Activated naive CD4-positive, alpha-beta T cell treated with anti-CD3 and anti-CD28 coated beads for 36 hours (primary cell): ENCODE measurements around the gene NOS1. TPM values are rescaled to one million over a fixed set of nuclear protein-coding genes. Genes with fewer than 3 reads are reported as not detected.
"Not testable (repeated sequence)": the region's sequence is repeated elsewhere in the genome, so short reads cannot be mapped to it uniquely, and the experiment has no call there.

Source experiments
- CTCF ChIA-PET: fragments of 350-600 bp; sonication (Branson Sonifier 250); formaldehyde crosslinking; loops from one replicate; lab custom pipeline; 2021; ENCODE audit warnings: antibody characterized with exemption; lab: Charles Lee
- DNase-seq: peaks from one replicate; pipeline ENCODE4 v3.0.0-alpha.2; 2020
- H3K27ac Mint-ChIP-seq: one replicate; pipeline ENCODE4 v1.8.0; 2021; ENCODE audit warnings: mild to moderate bottlenecking, mixed read lengths
- H3K27me3 Mint-ChIP-seq: one replicate; pipeline ENCODE4 v1.8.0; 2021; ENCODE audit warnings: low read depth, mixed read lengths
- H3K36me3 Mint-ChIP-seq: one replicate; pipeline ENCODE4 v1.8.0; 2021; ENCODE audit warnings: low read depth, mixed read lengths
- H3K4me1 Mint-ChIP-seq: one replicate; pipeline ENCODE4 v1.8.0; 2021; ENCODE audit warnings: low read depth, mixed read lengths
- H3K4me3 Mint-ChIP-seq: one replicate; pipeline ENCODE4 v1.8.0; 2021; ENCODE audit warnings: mild to moderate bottlenecking, moderate library complexity, mixed read lengths
- H3K9me3 Mint-ChIP-seq: one replicate; pipeline ENCODE4 v1.8.0; 2021; ENCODE audit warnings: mixed read lengths
- intact Hi-C: fragments of 100-400 bp; cut with micrococcal nuclease; formaldehyde crosslinking; loops from one replicate; pipeline ENCODE4 v1.15.1; 2023
- total RNA-seq, 2 experiments: library from RNA; stranded (reverse); gene quantifications; one replicate each; pipeline ENCODE4 v1.2.3, GENCODE V29; 2021

NOS1 gene
- total RNA-seq, 2 experiments from 2014 or later, result 0.02 TPM; not detected in 1

DNA sequence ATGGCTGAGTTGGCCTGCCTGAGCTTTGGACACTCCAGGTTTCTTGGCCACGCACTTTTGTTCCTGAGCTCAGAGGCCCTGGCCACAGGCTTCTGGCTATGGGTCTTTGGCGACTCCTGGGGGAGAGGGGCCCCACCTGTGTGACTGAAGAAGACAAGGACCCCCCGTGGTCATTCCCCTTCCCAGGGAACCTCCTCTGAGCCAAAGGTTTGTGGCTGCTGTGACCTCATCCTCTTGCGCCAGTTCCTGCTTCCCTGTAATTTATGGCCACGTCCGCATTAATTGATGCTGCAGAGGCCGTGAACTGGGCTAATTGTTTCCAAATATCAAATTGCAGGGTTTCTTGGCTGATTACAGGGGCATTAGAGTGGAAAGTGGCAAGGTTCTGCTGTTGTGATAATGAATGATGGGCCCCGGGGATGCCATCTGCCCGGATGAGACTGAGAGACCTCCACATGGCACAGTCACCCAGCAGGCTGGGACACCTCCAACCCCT lies 27.6 kb upstream of the NOS1 start:
- Mint-ChIP-seq H3K4me3 (no peak overlapping the region), H3K4me1 (no peaks in the 10 kb centered on the region), H3K9me3 (no peaks in the 10 kb centered on the region), H3K36me3 (no peaks in the 10 kb centered on the region), H3K27me3 (peaks cover 4% of the 10 kb centered on the region), H3K27ac (no peak overlapping the region)
- CTCF ChIA-PET, result no interaction called here
- no peak for DNase-seq
- intact Hi-C loops, result no loop called here

DNA sequence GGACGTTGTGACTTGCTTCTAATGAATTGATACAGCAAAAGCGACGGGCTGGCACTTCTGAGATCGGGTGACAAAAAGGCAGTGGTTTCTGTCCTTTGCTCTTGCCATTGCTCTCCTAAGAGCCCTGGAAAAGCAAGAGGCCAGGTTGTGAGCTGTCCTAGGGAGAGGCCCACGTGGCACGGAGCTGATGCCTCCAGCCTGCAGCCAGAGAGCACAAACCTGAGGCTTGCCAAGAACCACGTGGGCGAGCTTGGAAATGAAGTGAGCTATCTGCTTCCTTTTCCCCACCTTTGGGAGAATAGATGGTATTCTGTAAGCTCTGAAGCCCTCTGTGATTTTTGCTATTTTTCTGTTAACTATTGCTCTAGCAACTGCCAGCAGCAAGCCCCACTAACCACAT lies 26.4 kb upstream of the NOS1 start:
- no peaks in the 10 kb centered on the region for H3K4me1 Mint-ChIP-seq

DNA sequence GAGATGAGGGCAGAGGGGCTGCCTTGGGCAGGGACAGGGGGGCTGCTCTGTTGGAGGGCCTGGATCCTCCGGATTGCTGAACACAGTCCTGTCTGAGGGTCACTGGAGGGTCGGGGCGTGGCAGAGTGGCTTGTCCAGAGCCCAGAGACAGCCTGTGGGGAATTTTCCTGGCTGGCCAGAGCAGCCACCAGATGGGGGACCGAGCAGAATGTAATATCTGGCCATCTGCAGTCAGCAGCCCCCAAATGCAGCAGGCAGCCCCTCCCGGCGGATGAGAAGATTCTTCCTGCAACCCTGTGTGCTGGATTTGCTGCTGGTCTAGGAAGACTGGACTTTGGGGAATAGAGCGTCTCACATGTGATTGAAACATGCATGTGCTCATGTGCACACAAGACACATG lies 23.3 kb upstream of the NOS1 start:
- DNase-seq, result no peak

More for the DNA sequence above, 26.4 kb upstream of the NOS1 start:
- no peak overlapping the region for H3K4me3 Mint-ChIP-seq
- DNase-seq, result no peak
- CTCF ChIA-PET, result interaction anchor here (0.6 kb wide), 1 partner anchor 184 kb away, joined by 4 read pairs; no protein-coding TSS in a partner anchor
- intact Hi-C loops, result no loop called here
- H3K27me3 Mint-ChIP-seq, result peaks cover 7% of the 10 kb centered on the region
- H3K36me3 Mint-ChIP-seq, result no peaks in the 10 kb centered on the region
- H3K27ac Mint-ChIP-seq, result no peak overlapping the region
- H3K9me3 Mint-ChIP-seq, result no peaks in the 10 kb centered on the region

DNA sequence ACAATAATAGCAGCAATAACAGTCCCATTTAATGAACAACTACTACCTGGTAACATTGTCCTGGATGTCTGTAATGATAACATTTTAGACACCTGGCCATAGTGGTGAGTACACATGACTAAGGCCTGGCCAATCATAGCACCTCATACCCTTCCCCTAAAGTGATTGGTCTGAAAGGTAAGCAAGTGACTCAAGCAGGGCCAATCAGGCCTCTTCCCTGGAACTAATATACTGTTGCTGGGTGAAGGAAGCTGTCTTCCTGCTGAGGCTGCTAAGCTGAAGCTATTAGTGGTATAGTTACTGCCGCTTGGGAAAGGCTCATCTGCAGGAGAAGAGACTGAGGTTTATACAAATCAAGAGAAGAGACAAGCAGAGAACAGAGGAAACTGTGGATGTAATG lies 18.7 kb upstream of the NOS1 start:
- no peaks in the 10 kb centered on the region for H3K9me3 Mint-ChIP-seq
- H3K4me1 Mint-ChIP-seq, result no peaks in the 10 kb centered on the region
- H3K4me3 Mint-ChIP-seq, result no peak overlapping the region
- no peak for DNase-seq
- intact Hi-C loops, result no loop called here
- H3K36me3 Mint-ChIP-seq, result no peaks in the 10 kb centered on the region
- CTCF ChIA-PET, result no interaction called here
- H3K27me3 Mint-ChIP-seq, result peaks cover 2% of the 10 kb centered on the region
- H3K27ac Mint-ChIP-seq, result no peak overlapping the region

More for the DNA sequence above, 23.3 kb upstream of the NOS1 start:
- Mint-ChIP-seq H3K36me3 (no peaks in the 10 kb centered on the region), H3K9me3 (no peaks in the 10 kb centered on the region), H3K4me3 (no peak overlapping the region), H3K27me3 (peaks cover 7% of the 10 kb centered on the region), H3K4me1 (no peaks in the 10 kb centered on the region), H3K27ac (no peak overlapping the region)
- intact Hi-C loops, result no loop called here
- CTCF ChIA-PET, result no interaction called here

DNA sequence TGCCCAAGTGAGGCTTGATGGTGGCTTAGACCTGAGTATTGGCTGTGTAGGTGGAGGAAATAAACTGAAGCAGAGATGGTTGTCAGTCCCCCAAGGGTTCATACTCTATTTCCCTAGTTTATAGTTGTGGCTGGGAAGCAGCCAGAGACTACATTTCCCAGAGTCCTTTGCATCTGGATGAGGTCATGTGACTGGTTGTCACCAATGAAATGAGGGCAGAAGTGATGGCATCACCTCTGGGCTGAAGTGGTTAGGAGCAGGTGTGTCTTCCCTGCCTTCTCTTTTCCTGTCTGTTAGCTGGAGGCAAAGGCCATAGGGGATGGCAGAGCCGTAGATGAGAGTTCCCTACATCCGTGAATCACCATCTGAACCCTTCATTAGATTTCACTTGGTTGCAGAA lies 16.3 kb upstream of the NOS1 start:
- Mint-ChIP-seq H3K4me3 (no peak overlapping the region), H3K36me3 (no peaks in the 10 kb centered on the region), H3K27me3 (no peaks in the 10 kb centered on the region), H3K9me3 (peaks cover 2% of the 10 kb centered on the region), H3K27ac (no peak overlapping the region), H3K4me1 (no peaks in the 10 kb centered on the region)
- intact Hi-C loops, result no loop called here
- CTCF ChIA-PET, result no interaction called here
- no peak for DNase-seq

DNA sequence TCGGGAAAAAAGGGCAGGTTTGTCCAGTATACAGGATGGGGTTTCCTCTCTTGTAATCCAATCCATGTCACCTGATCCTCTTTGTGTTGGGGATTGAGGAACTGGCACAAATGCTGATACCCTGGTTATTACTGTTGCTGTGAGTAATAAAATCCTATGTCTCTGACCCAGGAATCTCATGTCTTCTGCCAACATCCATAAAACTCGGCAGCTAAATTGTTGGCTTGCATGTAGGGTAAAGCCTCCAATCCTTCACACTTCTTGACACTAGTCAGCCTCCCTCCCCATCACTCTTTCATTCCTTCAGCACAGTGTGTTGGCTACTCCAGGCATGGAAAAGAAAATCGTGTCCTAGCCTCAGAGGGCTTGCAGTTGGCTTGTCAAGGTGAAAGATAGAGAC lies 9.2 kb upstream of the NOS1 start:
- Mint-ChIP-seq H3K4me3 (no peak overlapping the region), H3K36me3 (no peaks in the 10 kb centered on the region), H3K4me1 (no peaks in the 10 kb centered on the region), H3K9me3 (peaks cover 10% of the 10 kb centered on the region), H3K27me3 (peaks cover 13% of the 10 kb centered on the region), H3K27ac (no peak overlapping the region)
- no peak for DNase-seq
- CTCF ChIA-PET, result no interaction called here
- intact Hi-C loops, result no loop called here

DNA sequence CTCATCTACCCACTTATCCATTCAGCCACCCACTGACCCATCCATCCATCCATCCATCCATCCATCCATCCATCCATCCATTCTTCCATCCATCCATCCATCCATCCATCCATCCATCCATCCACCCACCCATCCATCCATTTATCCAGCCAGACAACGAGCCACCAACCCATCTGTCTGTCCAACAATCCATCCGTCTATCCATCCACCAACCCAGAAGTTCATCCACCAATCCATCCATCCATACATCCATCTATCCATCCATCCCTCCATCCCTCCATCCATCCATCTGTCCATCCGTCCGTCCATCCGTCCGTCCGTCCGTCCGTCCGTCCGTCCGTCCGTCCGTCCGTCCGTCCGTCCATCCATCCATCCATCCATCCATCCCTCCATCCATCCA lies 8.6 kb upstream of the NOS1 start:
- not testable (repeated sequence) for H3K4me1 Mint-ChIP-seq, H3K36me3 Mint-ChIP-seq, H3K4me3 Mint-ChIP-seq, DNase-seq, H3K27ac Mint-ChIP-seq
- intact Hi-C loops, result loop anchor here (5.0 kb wide), 1 partner anchor 487 kb away; no protein-coding TSS in a partner anchor
- CTCF ChIA-PET, result interaction anchor here (0.7 to 1.3 kb wide), 2 partner anchors 16 to 487 kb away, joined by 3 read pairs; no protein-coding TSS in a partner anchor
- H3K9me3 Mint-ChIP-seq, result peaks cover 10% of the 10 kb centered on the region
- H3K27me3 Mint-ChIP-seq, result peaks cover 15% of the 10 kb centered on the region

DNA sequence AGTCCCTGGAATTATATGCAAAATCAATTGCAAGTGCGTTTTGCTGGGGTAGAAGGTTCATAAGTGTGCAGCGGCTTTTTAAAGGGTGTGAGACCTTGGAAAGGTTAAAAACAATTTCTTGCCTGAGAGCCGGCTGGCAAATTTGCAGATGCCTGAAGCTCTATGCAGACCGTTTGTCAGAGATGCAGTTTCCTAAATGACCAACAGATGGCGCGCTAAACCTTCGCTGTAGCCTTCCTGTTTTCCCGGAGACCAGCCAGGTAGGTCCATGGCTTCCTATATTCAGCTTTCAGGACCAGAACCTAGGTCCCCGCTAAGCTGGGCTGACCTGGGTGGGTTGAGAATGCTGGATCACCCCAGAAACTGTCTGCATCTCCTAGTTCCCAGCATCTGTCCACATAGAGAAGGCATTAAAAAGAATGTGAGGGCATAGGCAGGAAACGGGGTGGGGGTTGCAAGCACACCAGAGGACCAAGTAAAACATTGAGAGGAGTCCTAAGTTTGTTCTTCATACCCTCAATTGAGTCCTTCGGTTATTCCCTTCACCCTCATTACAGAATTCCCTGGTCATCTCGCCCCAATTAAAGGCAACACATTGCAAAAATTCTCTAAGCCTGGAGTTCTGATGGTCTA lies 5.7 kb upstream of the NOS1 start:
- DNase-seq, result peak; percentile 77
- no peak overlapping the region for H3K4me3 Mint-ChIP-seq
- CTCF ChIA-PET, result interaction anchor here (0.6 to 4.2 kb wide), 11 partner anchors 13 to 482 kb away, joined by 3 to 44 read pairs (median 3); no protein-coding TSS in a partner anchor
- no peaks in the 10 kb centered on the region for H3K4me1 Mint-ChIP-seq
- no peak overlapping the region for H3K27ac Mint-ChIP-seq
- H3K36me3 Mint-ChIP-seq, result no peaks in the 10 kb centered on the region
- intact Hi-C loops, result loop anchor here (1.0 to 5.0 kb wide), 5 partner anchors 131 to 490 kb away; no protein-coding TSS in a partner anchor
- H3K27me3 Mint-ChIP-seq, result peaks cover 39% of the 10 kb centered on the region
- peaks cover 8% of the 10 kb centered on the region for H3K9me3 Mint-ChIP-seq

DNA sequence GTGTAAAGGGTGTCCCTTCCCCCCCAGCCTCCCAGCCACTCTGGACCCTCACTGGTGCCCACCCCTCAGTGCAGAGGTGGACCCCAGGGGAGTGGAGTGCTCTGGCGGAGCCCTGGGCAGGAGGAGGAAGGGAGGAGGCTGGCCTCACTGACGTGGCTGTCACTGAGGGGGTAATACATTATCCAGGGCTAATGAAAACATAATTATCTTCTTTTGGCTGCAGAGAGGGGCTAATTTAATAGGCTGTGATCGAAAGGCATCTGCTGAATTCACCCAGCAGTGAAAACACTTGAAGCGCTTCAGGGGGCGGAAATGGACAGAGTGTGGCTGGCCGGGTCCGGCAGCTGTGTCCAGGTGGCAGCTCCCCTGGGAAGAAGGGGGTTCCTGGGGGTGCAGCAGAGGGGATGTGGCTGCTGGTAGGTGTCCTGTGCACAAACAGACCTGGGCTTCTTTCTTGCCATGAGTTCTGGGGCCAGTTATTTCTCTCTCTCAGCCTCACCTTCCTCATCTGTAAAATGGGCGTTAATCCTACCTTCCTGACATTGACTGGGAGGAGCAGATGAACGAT lies 3.7 kb upstream of the NOS1 start:
- Mint-ChIP-seq H3K4me1 (no peaks in the 10 kb centered on the region), H3K27me3 (peaks cover 49% of the 10 kb centered on the region), H3K27ac (no peak overlapping the region), H3K36me3 (no peaks in the 10 kb centered on the region), H3K9me3 (peaks cover 4% of the 10 kb centered on the region), H3K4me3 (no peak overlapping the region)
- CTCF ChIA-PET, result interaction anchor here (4.2 kb wide), 1 partner anchor 473 kb away, joined by 44 read pairs; no protein-coding TSS in a partner anchor
- intact Hi-C loops, result loop anchor here (5.0 kb wide), 1 partner anchor 492 kb away; no protein-coding TSS in a partner anchor
- DNase-seq, result no peak

DNA sequence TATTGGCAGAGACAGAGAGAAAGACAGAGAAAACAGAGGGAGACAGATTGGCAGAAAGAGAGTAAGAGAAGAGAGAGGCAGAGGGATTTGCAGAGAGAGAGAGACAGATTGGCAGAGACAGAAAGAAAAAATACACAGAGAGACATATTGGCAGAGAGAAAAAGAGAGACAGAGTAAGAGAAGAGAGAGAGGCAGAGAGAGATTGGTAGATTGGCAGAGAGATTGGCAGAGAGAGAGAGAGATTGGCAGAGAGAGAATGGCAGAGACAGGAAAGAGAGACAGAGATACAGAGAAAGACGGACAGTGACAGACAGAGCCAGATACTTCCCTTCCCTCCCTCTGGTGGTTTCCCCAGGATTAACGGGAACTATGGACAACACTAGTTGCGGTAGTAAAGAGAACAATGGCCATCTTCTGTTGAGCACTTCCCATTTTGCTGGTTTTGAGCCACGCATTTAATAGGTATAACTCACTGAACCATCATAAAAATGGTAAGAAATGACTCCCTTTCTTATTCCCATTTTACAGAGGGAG lies 2.6 kb upstream of the NOS1 start:
- Mint-ChIP-seq H3K4me1 (no peaks in the 10 kb centered on the region), H3K4me3 (no peak overlapping the region), H3K36me3 (no peaks in the 10 kb centered on the region), H3K27me3 (peaks cover 58% of the 10 kb centered on the region), H3K9me3 (peaks cover 2% of the 10 kb centered on the region), H3K27ac (no peak overlapping the region)
- intact Hi-C loops, result no loop called here
- CTCF ChIA-PET, result no interaction called here
- DNase-seq, result no peak

DNA sequence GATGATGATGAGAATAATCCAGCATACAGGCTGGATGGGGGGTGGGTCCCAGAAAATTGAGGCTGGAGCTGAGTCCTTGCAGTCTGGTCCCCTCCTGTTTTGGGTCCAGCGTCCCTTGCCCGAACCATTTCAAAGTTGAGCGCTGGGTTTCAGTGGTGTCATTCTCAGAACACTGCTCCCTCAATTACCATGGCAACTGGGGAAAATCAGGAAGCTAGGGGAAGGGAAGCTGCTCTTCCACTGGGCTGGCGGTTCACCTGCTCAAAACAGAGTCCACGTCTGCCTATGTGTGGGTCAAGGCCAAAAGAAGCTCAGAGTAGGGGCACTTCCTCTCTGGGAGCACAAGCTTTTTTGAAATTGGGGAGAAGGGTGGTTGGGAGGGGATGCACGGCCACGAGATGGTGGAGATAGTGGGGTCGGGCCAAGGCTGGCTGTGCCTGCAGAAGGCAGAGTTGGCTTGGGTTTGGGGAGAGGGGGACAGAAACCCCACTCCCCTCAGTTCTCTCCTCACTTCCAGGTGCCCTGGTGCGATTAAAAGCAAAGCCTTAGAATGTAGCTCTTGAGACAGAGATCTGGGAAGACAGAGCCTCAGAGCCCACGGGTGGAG lies 1.7 kb upstream of the NOS1 start:
- no peak for DNase-seq
- peaks cover 63% of the 10 kb centered on the region for H3K27me3 Mint-ChIP-seq
- intact Hi-C loops, result no loop called here
- CTCF ChIA-PET, result interaction anchor here (0.7 kb wide), 1 partner anchor 9 kb away, joined by 3 read pairs; no protein-coding TSS in a partner anchor
- peaks cover 2% of the 10 kb centered on the region for H3K9me3 Mint-ChIP-seq
- H3K27ac Mint-ChIP-seq, result no peak overlapping the region
- H3K4me3 Mint-ChIP-seq, result no peak overlapping the region
- H3K36me3 Mint-ChIP-seq, result no peaks in the 10 kb centered on the region
- H3K4me1 Mint-ChIP-seq, result no peaks in the 10 kb centered on the region

DNA sequence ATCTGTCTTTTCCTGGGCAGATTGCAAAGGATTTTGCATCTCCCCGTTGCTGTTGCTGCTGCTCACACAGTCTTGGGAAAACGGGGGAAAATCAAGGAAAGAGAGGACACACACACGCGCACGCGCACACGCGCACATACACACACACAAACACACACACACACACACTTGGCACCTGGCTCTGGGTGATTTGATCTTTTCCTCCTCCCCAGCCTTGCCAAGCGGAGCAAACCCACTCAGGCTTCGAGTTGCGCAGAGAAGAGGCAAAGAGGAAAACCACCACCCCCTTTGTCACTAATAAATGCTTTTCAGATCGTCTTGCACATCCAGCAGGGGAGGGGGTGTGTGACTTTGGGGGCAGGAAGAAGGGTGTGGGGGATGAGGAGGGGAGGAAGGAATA lies 965 bp upstream of the NOS1 start:
- peaks cover 64% of the 10 kb centered on the region for H3K27me3 Mint-ChIP-seq

More for the DNA sequence above, 965 bp upstream of the NOS1 start:
- DNase-seq, result no peak
- H3K4me1 Mint-ChIP-seq, result no peaks in the 10 kb centered on the region
- no peak overlapping the region for H3K4me3 Mint-ChIP-seq
- intact Hi-C loops, result no loop called here
- no peaks in the 10 kb centered on the region for H3K36me3 Mint-ChIP-seq
- H3K27ac Mint-ChIP-seq, result no peak overlapping the region
- CTCF ChIA-PET, result no interaction called here
- no peaks in the 10 kb centered on the region for H3K9me3 Mint-ChIP-seq
